ENCODE results near the gene PSMA4.
A peak's percentile ranks its signal among the peaks of the same experiment; 100 is the strongest.

DNA sequence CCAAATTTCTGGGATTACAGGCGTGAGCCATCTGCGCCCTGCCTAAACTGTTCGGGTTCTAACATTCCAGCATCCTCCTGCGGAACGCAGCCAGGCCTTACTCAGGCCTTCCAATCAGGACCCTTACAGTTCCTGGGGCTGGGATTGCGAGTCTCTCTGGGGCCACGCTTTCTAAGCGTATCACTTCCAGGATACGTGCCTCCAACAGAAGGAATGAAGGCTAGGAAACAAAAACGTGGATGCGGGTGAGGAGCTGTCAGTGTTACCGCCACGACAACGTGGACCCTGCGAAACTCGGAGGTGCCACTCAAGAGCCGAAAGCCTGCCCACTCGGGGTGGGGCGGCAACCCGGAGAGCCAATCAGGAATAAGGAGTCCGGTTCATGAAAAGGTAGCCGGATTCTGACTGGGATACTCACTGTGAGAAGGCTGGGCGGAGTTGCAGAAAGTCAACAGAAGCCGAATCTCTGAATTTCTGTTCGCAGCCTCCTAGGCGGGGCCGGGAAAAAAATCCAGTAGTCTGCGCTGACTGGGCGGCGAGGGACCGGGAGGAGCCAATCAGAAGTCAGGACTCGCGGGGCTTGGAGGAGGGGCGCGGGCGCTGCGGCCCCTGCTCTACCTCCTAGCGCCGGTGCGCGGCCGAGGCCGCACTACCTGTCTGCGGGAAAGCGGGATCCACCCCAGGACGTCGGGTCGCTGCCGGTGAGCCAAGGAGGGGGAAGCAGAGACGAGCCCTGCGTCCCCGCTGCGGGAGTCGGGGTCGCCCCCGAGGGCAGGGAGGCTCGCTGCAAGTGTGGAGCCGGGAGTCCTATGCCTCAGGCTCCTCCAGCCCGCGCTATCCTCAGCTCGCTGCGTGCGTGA is 33.0 kb upstream of the PSMA4 start, which contains the start of gene HYKK:
- no peak for TF ChIP-seq POLR2A (IDR thresholded peaks at IDR 0.05)
- TF ChIP-seq, protein P1, sequence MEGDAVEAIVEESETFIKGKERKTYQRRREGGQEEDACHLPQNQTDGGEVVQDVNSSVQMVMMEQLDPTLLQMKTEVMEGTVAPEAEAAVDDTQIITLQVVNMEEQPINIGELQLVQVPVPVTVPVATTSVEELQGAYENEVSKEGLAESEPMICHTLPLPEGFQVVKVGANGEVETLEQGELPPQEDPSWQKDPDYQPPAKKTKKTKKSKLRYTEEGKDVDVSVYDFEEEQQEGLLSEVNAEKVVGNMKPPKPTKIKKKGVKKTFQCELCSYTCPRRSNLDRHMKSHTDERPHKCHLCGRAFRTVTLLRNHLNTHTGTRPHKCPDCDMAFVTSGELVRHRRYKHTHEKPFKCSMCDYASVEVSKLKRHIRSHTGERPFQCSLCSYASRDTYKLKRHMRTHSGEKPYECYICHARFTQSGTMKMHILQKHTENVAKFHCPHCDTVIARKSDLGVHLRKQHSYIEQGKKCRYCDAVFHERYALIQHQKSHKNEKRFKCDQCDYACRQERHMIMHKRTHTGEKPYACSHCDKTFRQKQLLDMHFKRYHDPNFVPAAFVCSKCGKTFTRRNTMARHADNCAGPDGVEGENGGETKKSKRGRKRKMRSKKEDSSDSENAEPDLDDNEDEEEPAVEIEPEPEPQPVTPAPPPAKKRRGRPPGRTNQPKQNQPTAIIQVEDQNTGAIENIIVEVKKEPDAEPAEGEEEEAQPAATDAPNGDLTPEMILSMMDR (IDR thresholded peaks at IDR 0.05): peak in 1 of 3 donors; percentile 44
